Upper lobe of left lung (tissue), 6 donors: ENCODE results near the gene NOS1. TPM values are rescaled to one million over a fixed set of nuclear protein-coding genes. Genes with fewer than 3 reads are reported as not detected.

Experiments used
- ATAC-seq, 2 donors: fragments of 200-7000 bp; cut with Tn5 transposase; one replicate each; pipeline ENCODE4 v1.9.1; 2022; ENCODE audit warnings: mild to moderate bottlenecking in 2 of 2, moderate library complexity in 2 of 2; ENCODE audit not compliant: low FRiP score in 2 of 2
- DNase-seq, 2 donors: peaks; one replicate each; pipeline ENCODE4 v3.0.0-alpha.2; 2019 to 2020
- H3K27ac ChIP-seq, 4 donors: fragments of 200-600 bp; sonication (generic); one replicate each; pipeline ENCODE4 v1.5.1; 2016 to 2019
- H3K27me3 ChIP-seq, 4 donors: fragments of 200-600 bp; sonication (generic); one replicate each; pipeline ENCODE4 v1.5.1; 2017 to 2019
- H3K36me3 ChIP-seq, 4 donors: fragments of 200-600 bp; sonication (generic); one replicate each; pipeline ENCODE4 v1.5.1; 2016 to 2019
- H3K4me1 ChIP-seq, 4 donors: fragments of 200-600 bp; sonication (generic); one replicate each; pipeline ENCODE4 v1.5.1; 2018 to 2019
- H3K4me3 ChIP-seq, 4 donors: fragments of 200-600 bp; sonication (generic); one replicate each; pipeline ENCODE4 v1.5.1; 2017 to 2019; ENCODE audit warnings: mild to moderate bottlenecking in 2 of 4, moderate library complexity in 1 of 4
- H3K9me3 ChIP-seq, 4 donors: fragments of 200-600 bp; sonication (generic); one replicate each; pipeline ENCODE4 v1.5.1; 2018 to 2019
- EP300 ChIP-seq, 4 donors: sonication (generic); formaldehyde crosslinking; IDR thresholded peaks; one replicate each; pipeline ENCODE4 v1.5.1; 2017; ENCODE audit warnings: antibody characterized with exemption in 4 of 4, control low read depth in 2 of 4
- POLR2A ChIP-seq, 4 donors: fragments of 450-650 bp; IDR thresholded peaks; one replicate each; pipeline ENCODE4 v1.5.1; 2016 to 2017; ENCODE audit warnings: antibody characterized with exemption in 4 of 4, mild to moderate bottlenecking in 2 of 4
- POLR2AphosphoS5 ChIP-seq, 2 donors: sonication (generic); formaldehyde crosslinking; IDR thresholded peaks; one replicate each; pipeline ENCODE4 v1.5.1; 2017; ENCODE audit warnings: antibody characterized with exemption in 2 of 2
- WGBS, 2 donors: methylation state at CpG; one replicate each; pipeline ENCODE4 v1.1.5; 2017 to 2018; 5-methylcytosine and 5-hydroxymethylcytosine counted together
- total RNA-seq, 6 donors: library from RNA; depleted of rRNA in 4 of 6; stranded (reverse); fragments of >200 nt in 4 of 6; gene quantifications; one replicate each; pipeline versions ENCODE4 v1.1.0 to v1.2.1, GENCODE V29; 2016 to 2021
- TF ChIP-seq, protein P1 (sequence below), 6 experiments: fragments of 450-650 bp in 4 of 6; fragments of 200-600 bp in 2 of 6; sonication (generic) in 2 of 6; IDR thresholded peaks; one replicate each; pipeline ENCODE4 v1.5.1; 2016 to 2019; ENCODE audit warnings: antibody characterized with exemption in 6 of 6
- donor health status: DM: no; HTN: no; CAD: no; lungs with moderate emphysema.
- donor health status: DM: no; HTN: yes; CAD: no; lungs with severe emphysema.

NOS1 gene
- total RNA-seq, 6 donors from 2014 or later: 0.39 to 4.4 (median 2.4) TPM

DNA sequence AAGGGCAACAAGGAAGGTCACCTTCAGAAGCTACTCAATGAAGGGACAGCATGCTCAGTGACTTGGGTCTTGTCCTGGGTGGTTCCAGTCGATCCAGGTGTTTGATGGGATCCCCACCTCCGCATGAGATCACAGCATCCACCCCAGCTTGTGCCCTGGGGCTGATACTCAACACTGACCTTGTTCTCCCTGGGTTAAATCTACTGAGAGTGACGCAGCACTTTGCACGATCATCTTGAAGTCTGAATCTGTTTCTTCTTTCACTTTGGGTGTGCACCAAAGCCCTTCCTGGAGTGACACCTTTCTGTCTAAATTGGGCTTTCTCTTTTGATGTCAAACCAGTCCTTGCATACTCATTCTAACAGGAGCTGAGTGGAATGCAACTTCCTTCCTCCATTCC is 13.8 kb downstream of the NOS1 start:
- Histone ChIP-seq H3K4me1 (no peaks in the 10 kb centered on the region), H3K4me3 (no peak overlapping the region), H3K27me3 (no peaks in the 10 kb centered on the region), H3K36me3 (no peaks in the 10 kb centered on the region), H3K27ac (no peak overlapping the region), H3K9me3 (peaks cover 0 to 3% (median 0%) of the 10 kb centered on the region in 4 donors)
- 56 to 78% methylated on average over 4 of the region's 4 CpGs for WGBS, 2 donors
- ATAC-seq (no peak), DNase-seq (no peak)
- no peak for TF ChIP-seq POLR2AphosphoS5 (IDR thresholded peaks at IDR 0.05)
- TF ChIP-seq POLR2A (IDR thresholded peaks at IDR 0.05): no peak
- TF ChIP-seq, protein P1, sequence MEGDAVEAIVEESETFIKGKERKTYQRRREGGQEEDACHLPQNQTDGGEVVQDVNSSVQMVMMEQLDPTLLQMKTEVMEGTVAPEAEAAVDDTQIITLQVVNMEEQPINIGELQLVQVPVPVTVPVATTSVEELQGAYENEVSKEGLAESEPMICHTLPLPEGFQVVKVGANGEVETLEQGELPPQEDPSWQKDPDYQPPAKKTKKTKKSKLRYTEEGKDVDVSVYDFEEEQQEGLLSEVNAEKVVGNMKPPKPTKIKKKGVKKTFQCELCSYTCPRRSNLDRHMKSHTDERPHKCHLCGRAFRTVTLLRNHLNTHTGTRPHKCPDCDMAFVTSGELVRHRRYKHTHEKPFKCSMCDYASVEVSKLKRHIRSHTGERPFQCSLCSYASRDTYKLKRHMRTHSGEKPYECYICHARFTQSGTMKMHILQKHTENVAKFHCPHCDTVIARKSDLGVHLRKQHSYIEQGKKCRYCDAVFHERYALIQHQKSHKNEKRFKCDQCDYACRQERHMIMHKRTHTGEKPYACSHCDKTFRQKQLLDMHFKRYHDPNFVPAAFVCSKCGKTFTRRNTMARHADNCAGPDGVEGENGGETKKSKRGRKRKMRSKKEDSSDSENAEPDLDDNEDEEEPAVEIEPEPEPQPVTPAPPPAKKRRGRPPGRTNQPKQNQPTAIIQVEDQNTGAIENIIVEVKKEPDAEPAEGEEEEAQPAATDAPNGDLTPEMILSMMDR (IDR thresholded peaks at IDR 0.05): no peak
- no peak for TF ChIP-seq EP300 (IDR thresholded peaks at IDR 0.05)

DNA sequence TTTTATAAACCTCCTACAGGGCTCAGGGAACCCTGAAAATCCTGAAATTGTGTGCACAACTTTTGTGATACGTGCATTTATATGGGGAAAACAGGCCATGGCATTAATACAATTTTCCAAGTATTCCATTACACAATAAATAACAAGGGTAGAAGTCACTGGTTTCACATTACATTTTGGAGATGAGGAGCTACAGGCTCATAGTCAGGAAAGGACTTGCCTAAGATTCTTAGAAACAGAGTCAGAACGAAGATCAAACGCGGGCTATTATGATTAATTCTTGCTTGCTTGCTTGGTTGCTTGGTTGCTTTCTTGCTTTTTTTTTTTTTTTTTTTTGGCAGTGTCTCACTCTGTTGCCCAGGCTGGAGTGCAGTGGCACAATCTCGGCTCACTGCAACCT is 16.7 kb downstream of the NOS1 start:
- Histone ChIP-seq H3K9me3 (peaks cover 0 to 3% (median 0%) of the 10 kb centered on the region in 4 donors), H3K4me1 (no peaks in the 10 kb centered on the region), H3K27me3 (no peaks in the 10 kb centered on the region), H3K27ac (no peak overlapping the region), H3K4me3 (no peak overlapping the region), H3K36me3 (no peaks in the 10 kb centered on the region)
- WGBS, 2 donors: 93 to 94% methylated on average over 5 of the region's 5 CpGs
- ATAC-seq (no peak), DNase-seq (no peak)
- no peak for TF ChIP-seq POLR2AphosphoS5 (IDR thresholded peaks at IDR 0.05)
- TF ChIP-seq EP300 (IDR thresholded peaks at IDR 0.05): no peak
- TF ChIP-seq POLR2A (IDR thresholded peaks at IDR 0.05): no peak
- TF ChIP-seq, protein P1 (IDR thresholded peaks at IDR 0.05): no peak

DNA sequence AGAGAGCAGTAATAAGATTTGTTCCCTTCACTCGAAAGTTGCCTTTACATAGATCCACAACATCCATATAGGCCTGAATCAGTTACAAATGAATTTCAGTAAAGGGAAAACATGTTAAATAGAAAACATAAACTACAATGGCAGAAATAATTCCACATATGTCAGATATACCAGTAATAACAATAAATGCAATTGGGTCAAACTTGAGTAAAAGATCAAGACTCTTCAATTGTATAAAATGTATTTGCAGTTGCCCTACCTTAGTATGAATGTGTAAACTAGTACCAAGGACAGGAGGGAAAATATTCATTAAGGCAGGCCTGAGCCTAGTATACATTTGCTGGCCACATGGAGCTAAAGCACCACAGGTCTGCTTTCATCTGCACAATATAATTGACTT is 17.6 kb downstream of the NOS1 start:
- no peaks in the 10 kb centered on the region for H3K27me3 ChIP-seq
- no peaks in the 10 kb centered on the region for H3K4me1 ChIP-seq
- H3K9me3 ChIP-seq: peaks cover 0 to 3% (median 0%) of the 10 kb centered on the region in 4 donors
- no peaks in the 10 kb centered on the region for H3K36me3 ChIP-seq
- no peak overlapping the region for H3K4me3 ChIP-seq
- no peak for ATAC-seq
- no peak overlapping the region for H3K27ac ChIP-seq
- DNase-seq: no peak
- 84 to 96% methylated on average over 1 of the region's 1 CpG for WGBS, 2 donors
- TF ChIP-seq POLR2AphosphoS5 (IDR thresholded peaks at IDR 0.05): no peak
- TF ChIP-seq EP300 (IDR thresholded peaks at IDR 0.05): no peak
- TF ChIP-seq POLR2A (IDR thresholded peaks at IDR 0.05): no peak
- TF ChIP-seq, protein P1 (IDR thresholded peaks at IDR 0.05): no peak

DNA sequence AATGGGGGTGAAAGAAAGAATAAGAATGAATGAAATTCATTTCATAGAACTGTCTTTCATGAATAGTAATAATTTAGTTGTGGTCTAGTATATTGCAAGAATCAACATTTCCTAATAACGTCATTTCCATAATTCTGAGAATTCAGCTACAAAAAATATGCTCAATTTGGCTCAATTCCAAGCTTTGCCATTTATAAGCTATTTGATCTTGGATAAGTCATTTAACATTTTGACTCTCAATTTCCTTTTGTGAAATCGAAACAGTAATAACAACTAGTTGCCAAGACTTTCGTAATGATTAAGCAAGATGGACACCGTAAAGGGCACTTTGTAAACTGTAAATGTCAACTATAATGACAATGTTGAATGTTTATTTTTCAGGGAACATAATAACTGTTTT is 18.1 kb downstream of the NOS1 start:
- DNase-seq: no peak
- no peak for ATAC-seq
- H3K9me3 ChIP-seq: peaks cover 0 to 3% (median 0%) of the 10 kb centered on the region in 4 donors
- H3K36me3 ChIP-seq: no peaks in the 10 kb centered on the region
- TF ChIP-seq, protein P1 (IDR thresholded peaks at IDR 0.05): no peak
- TF ChIP-seq POLR2AphosphoS5 (IDR thresholded peaks at IDR 0.05): no peak
- no peak for TF ChIP-seq POLR2A (IDR thresholded peaks at IDR 0.05)
- TF ChIP-seq EP300 (IDR thresholded peaks at IDR 0.05): no peak
- H3K27ac ChIP-seq: no peak overlapping the region
- WGBS, 2 donors: 29 to 37% methylated on average over 4 of the region's 4 CpGs
- H3K4me3 ChIP-seq: no peak overlapping the region
- no peaks in the 10 kb centered on the region for H3K4me1 ChIP-seq
- no peaks in the 10 kb centered on the region for H3K27me3 ChIP-seq

DNA sequence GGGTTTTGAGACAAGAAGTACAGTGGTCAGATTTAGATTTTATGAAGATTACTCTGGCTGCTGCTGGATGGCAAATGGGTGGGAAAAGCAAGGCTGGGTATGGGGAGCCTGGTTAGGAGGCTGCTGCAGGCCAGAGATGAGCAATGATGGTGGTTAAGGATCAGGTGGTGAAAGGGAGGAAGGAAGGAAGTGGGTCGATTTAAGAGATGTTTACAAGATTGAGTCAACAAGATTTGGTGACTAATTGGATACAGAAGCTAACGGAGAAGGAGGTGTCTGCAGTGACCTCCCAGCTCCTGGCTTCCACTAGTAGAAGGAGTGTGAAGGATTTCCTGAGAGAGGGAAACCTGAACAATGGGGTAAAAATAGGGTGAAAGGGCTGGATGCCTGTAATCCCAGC is 18.7 kb downstream of the NOS1 start:
- Histone ChIP-seq H3K36me3 (no peaks in the 10 kb centered on the region), H3K27ac (no peak overlapping the region), H3K4me1 (no peaks in the 10 kb centered on the region), H3K9me3 (peaks cover 0 to 3% (median 0%) of the 10 kb centered on the region in 4 donors), H3K27me3 (no peaks in the 10 kb centered on the region), H3K4me3 (no peak overlapping the region)
- DNase-seq (no peak), ATAC-seq (no peak)
- WGBS, 2 donors: 17 to 26% methylated on average over 2 of the region's 2 CpGs
- TF ChIP-seq, protein P1 (IDR thresholded peaks at IDR 0.05): no peak
- TF ChIP-seq EP300 (IDR thresholded peaks at IDR 0.05): no peak
- TF ChIP-seq POLR2AphosphoS5 (IDR thresholded peaks at IDR 0.05): no peak
- TF ChIP-seq POLR2A (IDR thresholded peaks at IDR 0.05): no peak
